Stimulated activated CD8-positive, alpha-beta memory T cell treated with anti-CD3 and anti-CD28 coated beads, Interleukin-15, amount 100 ng/mL, for 48 hours (primary cell): ENCODE measurements around the gene CTCF.

Experiments
- DNase-seq, 2 donors: peaks; one replicate each; pipeline ENCODE4 v3.0.0-alpha.2; 2020; ENCODE audit warnings: low read depth in 2 of 2

The CTCF gene

GRCh38 chr16:67594956-67595355 is 32.6 kb downstream of the CTCF start:
- DNase-seq = no peak

- no peak for DNase-seq
These were observed 36.2 kb downstream of the CTCF start for GRCh38 chr16:67598527-67598926.

GRCh38 chr16:67605641-67606040 is 43.3 kb downstream of the CTCF start:
- DNase-seq = no peak

- no peak for DNase-seq
These were observed 44.3 kb downstream of the CTCF start for GRCh38 chr16:67606632-67607031.

- DNase-seq = no peak
These were observed 46.0 kb downstream of the CTCF start for GRCh38 chr16:67608364-67608763.

GRCh38 chr16:67613808-67614207 is 51.5 kb downstream of the CTCF start:
- no peak for DNase-seq

- no peak for DNase-seq
These were observed 65.9 kb downstream of the CTCF start for GRCh38 chr16:67628216-67628615.

GRCh38 chr16:67632415-67633172 is 70.3 kb downstream of the CTCF start:
- no peak for DNase-seq

- no peak for DNase-seq
These were observed 74.4 kb downstream of the CTCF start for GRCh38 chr16:67636713-67637112.

- DNase-seq = no peak
These were observed 75.3 kb downstream of the CTCF start for GRCh38 chr16:67637625-67638024.

GRCh38 chr16:67641779-67642708 is 79.7 kb downstream of the CTCF start:
- DNase-seq = no peak

GRCh38 chr16:67644038-67644437 is 81.7 kb downstream of the CTCF start:
- no peak for DNase-seq

GRCh38 chr16:67645397-67646121 is 83.2 kb downstream of the CTCF start:
- DNase-seq = no peak

- no peak for DNase-seq
These were observed 84.9 kb downstream of the CTCF start for GRCh38 chr16:67647111-67647651.

GRCh38 chr16:67647681-67648080 is 85.4 kb downstream of the CTCF start:
- no peak for DNase-seq

GRCh38 chr16:67648088-67648763 is 85.9 kb downstream of the CTCF start:
- no peak for DNase-seq

- DNase-seq = no peak
These were observed 86.6 kb downstream of the CTCF start for GRCh38 chr16:67648764-67649407.

GRCh38 chr16:67649494-67649931 is 87.2 kb downstream of the CTCF start:
- DNase-seq = no peak

GRCh38 chr16:67650023-67650422 is 87.7 kb downstream of the CTCF start:
- no peak for DNase-seq

GRCh38 chr16:67651039-67651438 is 88.7 kb downstream of the CTCF start:
- DNase-seq = no peak

GRCh38 chr16:67651847-67652246 is 89.5 kb downstream of the CTCF start:
- DNase-seq = no peak
